DMS53 treated with DMSO at 0.1 percent for 48 hours (cell line): ENCODE measurements around the gene F8A1.
"Not testable (repeated sequence)": the region's sequence is repeated elsewhere in the genome, so short reads cannot be mapped to it uniquely, and the experiment has no call there.

Experiments
- DNase-seq: peaks from one replicate; lab custom pipeline; 2025; ENCODE audit not compliant: unreplicated experiment; lab: John Stamatoyannopoulos, UW

F8A1 gene

DNA sequence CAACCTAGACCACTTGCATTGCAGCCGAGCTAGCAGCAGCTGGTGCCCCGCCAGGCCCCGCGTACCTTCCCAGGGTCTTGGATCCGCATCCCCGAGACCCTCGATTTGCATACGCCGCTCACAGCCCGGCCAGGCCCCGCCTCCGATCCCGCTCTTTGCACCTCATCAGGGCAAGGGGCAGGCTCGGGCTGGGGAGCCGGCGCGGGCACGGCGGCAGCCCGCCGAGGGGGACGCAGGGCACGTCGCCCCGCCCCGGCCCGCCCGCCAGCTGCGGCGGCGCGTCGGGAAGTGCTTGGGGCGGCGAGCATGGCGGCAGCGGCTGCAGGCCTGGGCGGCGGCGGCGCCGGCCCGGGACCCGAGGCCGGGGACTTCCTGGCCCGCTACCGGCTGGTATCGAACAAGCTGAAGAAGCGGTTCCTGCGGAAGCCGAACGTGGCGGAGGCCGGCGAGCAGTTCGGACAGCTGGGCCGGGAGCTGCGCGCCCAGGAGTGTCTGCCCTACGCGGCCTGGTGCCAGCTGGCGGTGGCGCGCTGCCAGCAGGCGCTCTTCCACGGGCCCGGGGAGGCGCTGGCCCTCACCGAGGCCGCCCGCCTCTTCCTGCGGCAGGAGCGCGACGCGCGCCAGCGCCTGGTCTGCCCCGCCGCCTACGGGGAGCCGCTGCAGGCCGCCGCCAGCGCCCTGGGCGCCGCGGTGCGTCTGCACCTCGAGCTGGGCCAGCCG lies at the start of gene F8A1:
TSS of gene F8A1 (plus strand) at position 287 of the 720 bp plus-strand sequence. CDS start at position 307, 20 bp downstream.
- not testable (repeated sequence) for DNase-seq

DNA sequence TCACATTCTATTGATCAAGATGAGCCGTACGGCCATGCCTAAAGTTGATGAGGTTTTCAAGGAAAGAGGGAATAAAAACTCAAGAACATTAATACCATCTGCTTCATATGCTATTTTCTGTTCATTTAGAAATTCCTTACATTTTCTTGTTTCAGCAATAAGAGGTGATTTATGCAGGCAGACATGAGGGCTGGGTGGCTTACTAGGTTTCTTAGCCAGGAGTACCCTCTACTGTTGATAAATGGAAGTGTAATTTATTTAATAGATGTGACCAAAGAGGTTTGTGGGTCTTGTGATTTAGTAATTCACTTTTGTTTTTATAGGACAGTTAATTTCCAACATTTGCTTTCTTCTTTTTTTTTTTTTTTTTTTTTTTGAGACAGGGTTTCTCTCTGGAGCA lies 45.3 kb upstream of the F8A1 start:
- DNase-seq: peak; percentile 50

DNA sequence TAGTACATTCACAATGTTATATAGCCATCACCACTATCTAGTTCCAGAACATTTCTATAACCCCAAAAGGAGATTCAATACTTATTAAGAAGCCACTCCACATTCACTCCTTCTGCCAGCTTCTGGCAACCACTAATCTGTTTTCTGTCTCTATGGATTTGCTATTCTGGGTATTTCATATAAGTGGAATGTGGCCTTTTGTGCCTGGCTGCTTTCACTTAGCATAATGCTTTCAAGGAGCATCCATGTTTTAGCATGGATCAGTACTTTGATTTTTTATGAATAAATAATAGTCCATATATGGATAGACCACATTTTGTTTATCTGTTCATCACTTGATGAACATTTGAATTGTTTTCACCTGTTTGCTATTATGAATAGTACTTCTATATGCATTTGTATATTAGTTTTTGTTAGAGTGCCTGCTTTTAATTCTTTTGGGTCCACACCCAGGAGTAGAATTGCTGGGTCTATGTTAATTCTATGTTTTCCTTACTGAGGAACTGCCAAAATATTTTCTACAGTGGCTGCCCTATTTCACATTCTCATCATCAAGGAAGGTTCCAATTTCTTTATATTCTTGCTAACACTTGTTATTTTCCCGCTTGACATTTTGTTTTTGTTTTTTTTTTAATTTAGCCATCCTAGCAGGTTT lies 35.1 kb upstream of the F8A1 start:
- no peak for DNase-seq

DNA sequence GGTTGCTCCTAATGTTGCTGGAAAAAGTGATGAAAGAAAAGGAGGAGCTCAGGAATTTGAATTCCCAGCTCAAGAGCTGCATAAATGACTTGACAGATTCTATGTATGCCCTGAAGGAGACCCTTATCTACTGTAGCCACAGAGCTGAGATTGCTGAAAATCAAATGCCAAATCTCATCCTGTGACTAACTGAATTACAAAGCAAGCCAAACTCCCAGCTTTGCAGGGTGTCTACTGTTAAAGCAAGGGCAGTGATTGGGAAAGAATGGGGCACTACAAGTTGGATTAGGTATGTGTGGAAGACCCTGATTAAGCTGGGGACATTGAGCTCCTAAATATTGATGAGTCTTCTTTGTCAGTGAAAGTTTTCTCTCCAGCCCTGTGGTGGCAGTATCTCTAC lies 30.9 kb upstream of the F8A1 start:
- DNase-seq: no peak

DNA sequence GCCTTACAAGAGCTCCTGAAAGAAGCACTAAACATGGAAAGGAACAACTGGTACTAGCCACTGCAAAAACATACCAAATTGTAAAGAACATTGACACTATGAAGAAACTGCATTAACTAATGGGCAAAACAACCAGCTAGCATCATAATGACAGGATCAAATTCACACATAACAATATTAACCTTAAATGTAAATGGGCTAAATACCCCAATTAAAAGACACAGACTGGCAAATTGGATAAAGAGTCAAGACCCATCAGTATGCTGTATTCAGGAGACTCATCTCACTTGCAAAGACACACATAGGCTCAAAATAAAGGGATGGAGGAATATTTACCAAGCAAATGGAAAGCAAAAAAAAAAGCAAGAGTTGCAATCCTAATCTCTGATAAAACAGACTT lies 17.6 kb upstream of the F8A1 start:
- DNase-seq: not testable (repeated sequence)

DNA sequence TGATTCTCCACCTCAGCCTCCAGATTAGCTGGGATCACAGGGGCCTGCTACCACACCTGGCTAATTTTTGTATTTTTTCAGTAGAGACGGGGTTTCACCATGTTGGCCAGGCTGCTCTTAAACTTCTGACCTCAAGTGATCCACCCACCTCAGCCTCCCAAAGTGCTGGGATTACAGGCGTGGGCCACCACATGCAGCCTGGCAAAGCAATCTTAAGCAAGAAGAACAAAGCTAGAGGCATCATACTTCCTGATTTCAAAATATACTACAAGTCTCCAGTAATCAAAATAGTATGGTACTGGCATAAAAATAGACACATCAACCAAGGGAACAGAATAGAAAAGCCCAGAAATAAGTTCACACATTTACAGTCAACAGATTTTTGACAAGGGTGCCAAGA lies 12.8 kb upstream of the F8A1 start:
- no peak for DNase-seq

DNA sequence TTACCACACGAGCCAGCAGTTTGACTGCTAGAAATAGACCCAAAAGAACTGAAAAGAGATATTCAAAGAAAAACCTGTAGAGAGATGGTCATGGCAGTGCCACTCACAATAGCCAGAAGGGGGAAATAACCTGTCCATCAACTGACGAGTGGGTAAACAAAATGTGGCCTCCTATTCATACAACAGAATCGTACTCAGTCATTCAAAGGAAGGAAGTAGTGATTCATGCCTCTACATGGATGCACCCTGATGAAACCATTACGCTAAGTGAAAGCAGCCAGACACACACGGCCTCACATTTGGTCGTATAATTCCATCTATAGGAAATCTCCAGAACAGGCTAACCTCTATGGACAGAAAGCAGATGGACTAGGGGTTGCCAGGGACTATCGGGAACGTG lies 2.1 kb upstream of the F8A1 start:
- DNase-seq: not testable (repeated sequence)

DNA sequence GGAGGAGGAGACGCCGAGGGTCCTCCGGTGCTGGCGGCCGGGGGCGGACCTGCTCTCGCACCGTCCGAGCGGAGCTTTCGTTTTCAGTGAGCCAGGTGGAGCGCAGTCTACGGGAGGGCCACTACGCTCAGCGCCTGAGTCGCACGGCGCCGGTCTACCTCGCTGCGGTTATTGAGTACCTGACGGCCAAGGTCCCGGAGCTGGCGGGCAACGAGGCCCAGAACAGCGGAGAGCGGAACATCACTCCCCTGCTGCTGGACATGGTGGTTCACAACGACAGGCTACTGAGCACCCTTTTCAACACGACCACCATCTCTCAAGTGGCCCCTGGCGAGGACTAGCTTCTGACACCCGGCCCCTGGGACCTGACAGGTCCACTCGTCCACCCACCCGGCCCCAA lies 1.1 kb upstream of the F8A1 start:
- DNase-seq: not testable (repeated sequence)

DNA sequence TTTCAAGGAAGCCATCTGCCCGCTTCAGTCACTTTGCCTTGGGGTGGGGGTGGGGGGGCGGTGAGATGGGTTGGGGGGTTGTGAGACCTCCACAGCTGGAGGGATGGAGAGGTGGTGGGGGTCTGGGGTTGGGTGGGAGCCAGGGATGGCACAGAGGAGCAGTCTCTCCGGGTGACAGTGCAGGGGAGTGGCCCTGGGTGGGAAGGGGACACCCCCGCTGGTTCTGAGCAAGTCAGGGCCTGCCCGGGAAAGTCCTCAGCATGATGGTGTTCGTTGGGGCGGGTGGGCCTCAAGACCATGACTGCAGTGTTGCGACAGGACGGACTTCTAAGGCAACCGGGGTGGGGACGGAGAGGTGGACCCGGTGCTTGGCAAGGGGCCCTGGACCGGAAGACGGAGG lies 606 bp upstream of the F8A1 start:
- DNase-seq: not testable (repeated sequence)

DNA sequence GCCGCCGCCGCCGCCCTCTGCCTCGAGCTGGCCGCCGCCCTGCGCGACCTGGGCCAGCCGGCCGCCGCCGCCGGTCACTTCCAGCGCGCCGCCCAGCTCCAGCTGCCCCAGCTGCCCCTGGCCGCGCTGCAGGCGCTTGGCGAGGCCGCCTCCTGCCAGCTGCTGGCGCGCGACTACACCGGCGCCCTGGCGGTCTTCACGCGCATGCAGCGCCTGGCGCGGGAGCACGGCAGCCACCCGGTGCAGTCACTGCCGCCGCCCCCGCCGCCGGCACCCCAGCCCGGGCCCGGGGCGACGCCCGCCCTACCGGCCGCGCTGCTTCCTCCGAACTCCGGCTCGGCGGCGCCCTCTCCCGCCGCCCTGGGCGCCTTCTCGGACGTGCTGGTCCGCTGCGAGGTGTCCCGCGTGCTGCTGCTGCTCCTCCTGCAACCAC lies 650 bp downstream of the F8A1 start:
- not testable (repeated sequence) for DNase-seq

DNA sequence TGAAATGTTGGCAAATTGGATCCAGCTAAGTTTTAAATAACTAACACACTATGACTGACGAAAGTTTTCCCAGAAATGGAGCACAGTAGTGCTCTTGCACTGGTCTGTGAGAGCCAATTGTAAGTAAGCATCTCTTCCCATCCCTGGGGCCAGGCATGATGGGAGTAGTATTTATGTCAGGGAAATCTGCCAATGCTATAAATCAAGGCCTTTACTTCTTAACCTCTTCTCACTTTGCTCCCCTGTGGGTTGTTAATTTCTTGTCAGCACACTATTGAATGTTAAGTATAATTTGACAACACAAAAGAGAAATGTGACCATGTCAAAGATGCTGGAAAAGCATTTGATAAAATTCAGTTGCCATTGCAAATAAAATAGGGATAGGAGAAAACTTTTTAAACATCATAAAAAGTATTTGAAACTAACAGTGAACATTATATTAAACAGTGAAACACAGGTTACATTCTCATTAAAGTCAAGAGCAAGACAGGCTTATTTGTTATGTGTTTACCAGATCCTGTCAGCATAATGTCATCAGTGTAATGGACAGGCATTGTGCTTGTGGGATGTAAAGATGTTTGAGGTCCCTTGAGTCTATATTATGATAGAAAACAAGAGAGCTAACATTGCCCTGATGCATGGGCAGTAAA lies 5.0 kb downstream of the F8A1 start:
- DNase-seq: no peak

DNA sequence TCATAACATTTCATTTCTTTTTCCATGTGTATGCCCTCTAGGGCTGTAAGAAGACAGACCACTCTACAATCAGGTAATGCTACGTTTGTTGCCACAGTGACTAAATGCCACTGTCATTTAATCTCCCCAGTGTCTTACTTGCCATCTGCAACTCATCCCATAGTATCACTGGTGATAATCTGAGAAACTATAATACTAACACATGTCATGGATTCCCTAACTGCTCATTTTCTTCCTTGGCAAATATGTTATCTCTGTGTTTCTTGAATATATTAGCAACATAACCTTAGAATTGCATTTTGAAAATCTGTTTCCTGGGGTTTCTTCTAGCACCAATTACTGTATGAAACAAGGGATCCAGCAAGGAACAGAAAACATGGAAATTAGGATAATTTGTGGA lies 6.1 kb downstream of the F8A1 start:
- DNase-seq: no peak

DNA sequence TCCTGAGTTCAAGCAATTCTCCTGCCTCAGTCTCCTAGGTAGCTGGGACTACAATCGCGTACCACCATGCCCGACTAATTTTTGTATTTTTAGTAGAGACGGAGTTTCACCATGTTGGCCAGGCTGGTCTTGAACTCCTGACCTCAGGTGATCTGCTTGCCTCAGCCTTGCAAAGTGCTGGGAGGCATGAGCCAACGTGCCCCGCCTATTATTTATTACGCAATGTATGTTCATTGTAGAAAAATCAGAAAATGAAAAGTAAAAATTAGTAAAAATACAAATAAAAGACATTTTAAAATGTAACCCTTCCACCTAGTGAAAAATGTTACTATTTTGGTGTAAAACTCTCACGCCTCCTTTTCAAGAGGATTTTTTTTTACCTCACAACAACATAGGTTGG lies 14.2 kb downstream of the F8A1 start:
- no peak for DNase-seq

DNA sequence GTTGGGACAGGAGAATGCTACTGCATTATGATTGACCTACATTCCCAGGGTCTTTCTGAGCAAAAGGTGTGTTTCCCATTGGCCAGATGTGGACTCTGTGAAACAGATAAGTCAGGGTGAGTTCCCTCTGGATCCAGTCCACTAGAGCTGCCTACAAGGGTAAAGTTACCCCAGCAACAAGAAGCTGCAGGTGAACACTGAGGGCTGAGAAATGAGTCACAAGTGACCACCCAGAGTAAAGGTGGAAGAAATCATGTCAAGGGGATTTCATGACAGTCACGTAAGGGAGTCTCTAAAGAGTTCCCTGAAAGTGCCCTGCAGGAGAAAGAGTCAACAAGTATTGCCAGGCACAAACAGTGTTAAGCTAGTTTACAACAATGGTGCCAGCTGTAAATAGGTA lies 16.3 kb downstream of the F8A1 start:
- no peak for DNase-seq

DNA sequence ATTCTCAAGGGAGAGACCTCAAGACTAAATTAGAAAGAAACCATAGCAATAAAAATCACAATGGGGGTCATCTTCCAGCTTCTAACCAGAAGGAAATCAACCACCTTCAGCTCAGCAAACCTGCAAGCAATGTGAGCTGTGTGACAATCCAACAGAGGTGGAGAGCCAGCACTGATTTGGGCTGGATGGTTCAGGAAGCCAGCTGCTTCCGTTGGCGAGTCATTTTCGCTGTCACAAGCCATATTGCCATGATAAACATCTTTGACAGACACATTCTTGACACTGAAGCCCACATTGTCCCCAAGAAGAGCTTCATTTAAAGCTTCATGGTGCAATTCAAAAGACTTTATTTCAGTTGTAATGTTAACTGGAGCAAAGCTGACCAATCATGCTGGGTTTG lies 22.7 kb downstream of the F8A1 start:
- DNase-seq: no peak

DNA sequence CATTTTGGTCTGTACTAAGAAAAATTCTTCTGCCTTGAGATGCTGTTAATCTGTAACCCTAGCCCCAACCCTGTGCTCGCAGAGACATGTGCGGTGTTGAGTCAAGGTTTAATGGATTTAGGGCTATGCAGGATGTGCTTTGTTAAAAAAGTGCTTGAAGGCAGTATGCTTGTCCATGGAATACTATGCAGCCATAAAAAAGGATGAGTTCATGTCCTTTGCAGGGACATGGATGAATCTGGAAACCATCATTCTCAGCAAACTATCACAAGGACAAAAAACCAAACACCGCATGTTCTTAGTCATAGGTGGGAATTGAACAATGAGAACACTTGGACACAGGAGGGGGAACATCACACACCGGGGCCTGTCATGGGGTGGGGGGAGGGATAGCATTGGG lies 23.9 kb downstream of the F8A1 start:
- not testable (repeated sequence) for DNase-seq

DNA sequence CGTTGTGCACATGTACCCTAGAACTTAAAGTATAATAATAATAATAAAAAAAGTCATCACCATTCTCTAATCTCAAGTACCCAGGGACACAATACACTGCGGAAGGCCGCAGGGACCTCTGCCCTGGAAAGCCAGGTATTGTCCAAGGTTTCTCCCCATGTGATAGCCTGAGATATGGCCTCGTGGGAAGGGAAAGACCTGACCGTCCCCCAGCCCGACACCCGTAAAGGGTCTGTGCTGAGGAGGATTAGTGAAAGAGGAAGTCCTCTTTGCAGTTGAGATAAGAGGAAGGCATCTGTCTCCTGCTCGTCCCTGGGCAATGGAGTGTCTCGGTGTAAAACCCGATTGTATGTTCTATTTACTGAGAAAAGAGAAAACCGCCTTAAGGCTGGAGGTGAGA lies 24.4 kb downstream of the F8A1 start:
- not testable (repeated sequence) for DNase-seq

DNA sequence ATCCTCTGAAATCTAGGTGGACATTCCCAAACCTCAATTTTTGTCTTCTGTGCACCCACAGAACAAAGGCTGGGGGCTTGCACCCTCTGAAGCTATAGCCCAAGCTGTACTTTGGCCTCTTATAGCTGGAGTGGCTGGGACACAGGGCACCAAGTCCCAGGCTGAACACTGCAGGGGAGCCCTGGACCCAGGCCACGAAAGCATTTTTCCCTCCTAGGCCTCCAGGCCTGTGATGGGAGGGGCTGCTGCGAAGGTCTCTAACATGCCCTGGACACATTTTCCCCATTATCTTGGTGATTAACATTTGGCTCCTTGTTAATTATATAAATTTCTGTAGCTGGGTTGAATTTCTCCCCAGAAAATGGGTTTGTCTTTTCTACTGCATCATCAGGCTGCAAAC lies 27.9 kb downstream of the F8A1 start:
- no peak for DNase-seq

DNA sequence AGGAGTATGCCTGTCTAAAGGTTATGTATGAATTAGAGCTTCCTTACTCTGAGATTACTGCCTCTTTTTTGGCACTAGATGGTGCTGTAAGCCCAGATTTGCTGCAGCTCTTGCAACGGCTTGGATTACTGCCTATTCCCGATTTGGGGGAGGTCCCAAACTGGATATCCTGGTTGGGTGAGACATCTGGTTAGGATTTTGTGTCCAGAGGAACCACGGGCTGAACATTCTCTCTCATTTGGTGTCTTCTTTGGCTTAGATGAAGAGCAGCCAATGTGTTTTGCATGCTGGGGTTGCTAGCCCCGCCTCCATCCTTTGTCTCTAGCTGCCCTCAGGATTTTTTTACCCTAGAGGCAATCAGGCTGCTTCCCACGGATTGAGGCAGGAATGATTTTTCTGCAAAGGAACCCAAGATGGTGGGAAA lies 31.9 kb downstream of the F8A1 start:
- peak; percentile 70 for DNase-seq

DNA sequence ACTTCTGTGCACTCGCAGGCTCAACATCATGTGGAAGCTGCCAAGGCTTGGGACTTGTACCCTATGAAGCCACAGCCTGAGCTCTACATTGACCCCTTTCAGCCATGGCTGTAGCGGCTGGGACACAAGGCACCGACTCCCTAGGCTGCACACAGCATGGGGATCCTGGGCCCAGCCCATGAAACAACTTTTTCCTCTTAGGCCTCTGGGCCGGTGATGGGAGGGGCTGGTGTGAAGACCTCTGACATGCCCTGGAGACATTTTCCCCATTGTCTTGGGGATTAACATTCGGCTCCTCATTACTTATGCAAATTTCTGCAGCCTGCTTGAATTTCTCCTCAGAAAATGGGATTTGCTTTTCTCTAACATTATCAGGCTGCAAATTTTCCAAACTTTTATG lies 38.6 kb downstream of the F8A1 start:
- not testable (repeated sequence) for DNase-seq
